RWPE1 (cell line): ENCODE measurements around the gene GPC5.

Experiments
- CTCF ChIA-PET: fragments of 350-600 bp; sonication (Branson Sonifier 250); formaldehyde crosslinking; extraction: SDS; loops from one replicate; lab custom pipeline; 2021; lab: Yijun Ruan, JAX
- POLR2A ChIA-PET: fragments of 400-600 bp; formaldehyde crosslinking; extraction: SDS; loops from one replicate; lab custom pipeline; 2020; ENCODE audit warnings: antibody characterized with exemption; ENCODE audit not compliant: low non-redundant PET; lab: Yijun Ruan, JAX
- DNase-seq: peaks from one replicate; pipeline ENCODE4 v3.0.0; 2012; ENCODE audit warnings: low spot score
- H3K27ac ChIP-seq: fragments of 450-650 bp; 2 replicates; pipeline ENCODE4 v1.5.1; 2017
- CTCF ChIP-seq: fragments of 450-650 bp; conservative IDR thresholded peaks from 2 replicates; pipeline ENCODE4 v1.5.1; 2017; ENCODE audit warnings: low read depth, mild to moderate bottlenecking

Gene GPC5

GRCh38 chr13:92721620-92722019 is 1323.2 kb downstream of the GPC5 start:
- TF ChIP-seq CTCF, result no peak
- POLR2A ChIA-PET, result no interaction called here
- no peak overlapping the region for H3K27ac ChIP-seq
- CTCF ChIA-PET, result no interaction called here
- no peak for DNase-seq

GRCh38 chr13:92727118-92727517 is 1328.7 kb downstream of the GPC5 start:
- ChIA-PET POLR2A (no interaction called here), CTCF (interaction anchor here (0.6 kb wide), 1 partner anchor 1430 kb away, joined by 3 read pairs; no protein-coding TSS in a partner anchor)
- no peak for DNase-seq
- no peak for TF ChIP-seq CTCF
- H3K27ac ChIP-seq, result no peak overlapping the region

GRCh38 chr13:92734068-92734467 is 1335.6 kb downstream of the GPC5 start:
- no peak overlapping the region for H3K27ac ChIP-seq
- no peak for TF ChIP-seq CTCF
- no peak for DNase-seq
- POLR2A ChIA-PET, result no interaction called here
- CTCF ChIA-PET, result no interaction called here

- TF ChIP-seq CTCF, result no peak
- CTCF ChIA-PET, result no interaction called here
Observed at GRCh38 chr13:92734545-92734944, 1336.1 kb downstream of the GPC5 start.

GRCh38 chr13:92735909-92736308 is 1337.5 kb downstream of the GPC5 start:
- no peak for TF ChIP-seq CTCF
- CTCF ChIA-PET, result no interaction called here
- POLR2A ChIA-PET, result no interaction called here
- DNase-seq, result no peak
- no peak overlapping the region for H3K27ac ChIP-seq

More at GRCh38 chr13:92734545-92734944, 1336.1 kb downstream of the GPC5 start:
- POLR2A ChIA-PET, result no interaction called here
- no peak overlapping the region for H3K27ac ChIP-seq
- no peak for DNase-seq

- no peak overlapping the region for H3K27ac ChIP-seq
- POLR2A ChIA-PET, result no interaction called here
- no peak for DNase-seq
- TF ChIP-seq CTCF, result no peak
- CTCF ChIA-PET, result no interaction called here
Observed at GRCh38 chr13:92739306-92739818, 1340.9 kb downstream of the GPC5 start.
